Parathyroid adenoma (tissue), 2 donors: ENCODE data around the gene CAMSAP1.

Source experiments
- H2AFZ ChIP-seq: fragments of 300-600 bp; sonication (generic); one replicate; pipeline ENCODE4 v1.7.0; 2017; ENCODE audit warnings: antibody characterized with exemption, mild to moderate bottlenecking
- H3K27ac ChIP-seq: fragments of 300-600 bp; sonication (generic); one replicate; pipeline ENCODE4 v1.7.0; 2017
- H3K27me3 ChIP-seq: fragments of 300-600 bp; sonication (generic); one replicate; pipeline ENCODE4 v1.7.0; 2017; ENCODE audit warnings: low read length; ENCODE audit not compliant: control insufficient read depth, insufficient read depth
- H3K36me3 ChIP-seq: fragments of 300-600 bp; sonication (generic); one replicate; pipeline ENCODE4 v1.7.0; 2017; ENCODE audit warnings: low read length; ENCODE audit not compliant: control insufficient read depth, insufficient read depth
- H3K4me1 ChIP-seq: fragments of 300-600 bp; sonication (generic); one replicate; pipeline ENCODE4 v1.7.0; 2017; ENCODE audit warnings: control low read depth
- H3K4me2 ChIP-seq: fragments of 300-600 bp; sonication (generic); one replicate; pipeline ENCODE4 v1.7.0; 2017; ENCODE audit warnings: low read length
- H3K4me3 ChIP-seq: fragments of 300-600 bp; sonication (generic); one replicate; pipeline ENCODE4 v1.7.0; 2017; ENCODE audit warnings: low read depth, low read length
- H3K79me2 ChIP-seq: fragments of 300-600 bp; sonication (generic); one replicate; pipeline ENCODE4 v1.7.0; 2017; ENCODE audit warnings: control low read depth
- H3K9ac ChIP-seq: fragments of 300-600 bp; sonication (generic); one replicate; pipeline ENCODE4 v1.7.0; 2017; ENCODE audit warnings: mild to moderate bottlenecking
- H3K9me3 ChIP-seq: fragments of 300-600 bp; sonication (generic); one replicate; pipeline ENCODE4 v1.7.0; 2017; ENCODE audit warnings: low read length; ENCODE audit not compliant: control insufficient read depth
- TF ChIP-seq, protein P1 (sequence below): fragments of 300-600 bp; sonication (generic); IDR thresholded peaks from one replicate; pipeline ENCODE4 v1.7.0; 2017; ENCODE audit warnings: antibody characterized with exemption, mild to moderate bottlenecking
- donor health status: primary hyperparathyroidism.

CAMSAP1 gene

DNA sequence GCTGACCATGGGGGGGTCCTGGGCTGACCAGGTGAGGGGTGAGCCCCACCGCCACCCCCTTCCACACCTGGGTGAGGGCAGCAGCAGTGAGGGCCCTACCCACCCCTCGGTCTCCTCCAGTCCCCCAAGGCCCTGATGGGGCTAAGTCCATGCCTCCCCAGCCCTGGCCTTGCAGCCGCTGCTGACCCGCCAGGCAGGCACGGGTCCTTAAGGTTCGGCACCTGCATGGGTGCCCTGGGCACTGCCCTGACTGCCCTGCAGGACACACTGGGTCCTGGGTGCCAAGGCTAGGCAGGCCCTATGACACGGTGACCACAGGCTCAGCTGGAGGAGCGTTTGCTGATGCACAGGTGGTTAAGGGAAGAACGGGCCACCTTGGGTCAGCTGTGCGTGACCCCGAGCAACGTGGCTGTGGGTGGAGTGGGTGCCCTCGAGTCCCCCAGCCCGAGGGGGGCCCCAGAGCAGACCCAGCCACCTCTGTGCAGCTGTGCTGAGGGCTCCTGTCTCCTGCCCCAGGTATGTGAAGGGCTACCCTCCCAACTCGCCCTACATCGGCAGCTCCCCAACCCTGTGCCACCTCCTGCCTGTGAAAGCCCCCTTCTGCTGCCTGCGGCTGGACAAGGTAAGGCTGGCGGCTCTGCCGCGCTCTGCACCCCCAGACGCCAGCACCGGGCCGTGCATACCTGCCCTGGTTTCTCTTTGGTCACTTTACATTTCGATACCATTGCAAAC is 132.4 kb downstream of the CAMSAP1 start:
- TF ChIP-seq, protein P1, sequence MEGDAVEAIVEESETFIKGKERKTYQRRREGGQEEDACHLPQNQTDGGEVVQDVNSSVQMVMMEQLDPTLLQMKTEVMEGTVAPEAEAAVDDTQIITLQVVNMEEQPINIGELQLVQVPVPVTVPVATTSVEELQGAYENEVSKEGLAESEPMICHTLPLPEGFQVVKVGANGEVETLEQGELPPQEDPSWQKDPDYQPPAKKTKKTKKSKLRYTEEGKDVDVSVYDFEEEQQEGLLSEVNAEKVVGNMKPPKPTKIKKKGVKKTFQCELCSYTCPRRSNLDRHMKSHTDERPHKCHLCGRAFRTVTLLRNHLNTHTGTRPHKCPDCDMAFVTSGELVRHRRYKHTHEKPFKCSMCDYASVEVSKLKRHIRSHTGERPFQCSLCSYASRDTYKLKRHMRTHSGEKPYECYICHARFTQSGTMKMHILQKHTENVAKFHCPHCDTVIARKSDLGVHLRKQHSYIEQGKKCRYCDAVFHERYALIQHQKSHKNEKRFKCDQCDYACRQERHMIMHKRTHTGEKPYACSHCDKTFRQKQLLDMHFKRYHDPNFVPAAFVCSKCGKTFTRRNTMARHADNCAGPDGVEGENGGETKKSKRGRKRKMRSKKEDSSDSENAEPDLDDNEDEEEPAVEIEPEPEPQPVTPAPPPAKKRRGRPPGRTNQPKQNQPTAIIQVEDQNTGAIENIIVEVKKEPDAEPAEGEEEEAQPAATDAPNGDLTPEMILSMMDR: no peak
- Histone ChIP-seq H3K9me3 (no peaks in the 10 kb centered on the region), H3K27me3 (no peaks in the 10 kb centered on the region), H3K4me1 (no peaks in the 10 kb centered on the region), H3K27ac (no peak overlapping the region), H3K4me3 (no peak overlapping the region), H3K79me2 (no peaks in the 10 kb centered on the region), H2AFZ (no peak overlapping the region), H3K36me3 (no peaks in the 10 kb centered on the region), H3K4me2 (no peak overlapping the region), H3K9ac (no peak overlapping the region)

DNA sequence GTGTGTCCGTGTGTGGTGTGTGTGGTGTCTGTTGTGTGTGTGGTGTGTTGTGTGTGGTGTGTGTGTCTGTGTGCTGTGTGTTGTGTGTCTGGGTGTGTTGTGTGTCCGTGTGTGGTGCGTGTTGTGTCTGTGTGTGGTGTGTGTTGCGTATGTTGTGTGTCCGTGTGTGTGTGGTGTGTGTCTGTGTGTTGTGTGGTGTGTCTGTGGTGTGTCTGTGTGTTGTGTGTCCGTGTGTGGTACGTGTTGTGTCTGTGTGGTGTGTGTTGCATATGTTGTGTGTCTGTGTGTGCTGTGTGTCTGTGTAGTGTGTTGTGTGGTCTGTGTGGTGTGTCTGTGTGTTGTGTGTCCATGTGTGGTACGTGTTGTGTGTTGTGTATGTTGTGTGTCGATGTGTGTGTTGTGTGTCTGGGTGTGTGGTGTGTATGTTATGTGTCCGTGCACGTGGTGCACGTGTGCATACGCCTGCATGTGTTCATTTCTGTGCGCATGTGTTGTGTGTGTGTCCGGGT is 133.1 kb downstream of the CAMSAP1 start:
- TF ChIP-seq, protein P1: no peak
- H3K36me3 ChIP-seq: no peaks in the 10 kb centered on the region
- H3K27ac ChIP-seq: no peak overlapping the region
- H3K4me3 ChIP-seq: no peak overlapping the region
- no peaks in the 10 kb centered on the region for H3K9me3 ChIP-seq
- H3K4me2 ChIP-seq: no peak overlapping the region
- no peaks in the 10 kb centered on the region for H3K27me3 ChIP-seq
- no peaks in the 10 kb centered on the region for H3K79me2 ChIP-seq
- no peaks in the 10 kb centered on the region for H3K4me1 ChIP-seq
- H3K9ac ChIP-seq: no peak overlapping the region
- H2AFZ ChIP-seq: no peak overlapping the region

DNA sequence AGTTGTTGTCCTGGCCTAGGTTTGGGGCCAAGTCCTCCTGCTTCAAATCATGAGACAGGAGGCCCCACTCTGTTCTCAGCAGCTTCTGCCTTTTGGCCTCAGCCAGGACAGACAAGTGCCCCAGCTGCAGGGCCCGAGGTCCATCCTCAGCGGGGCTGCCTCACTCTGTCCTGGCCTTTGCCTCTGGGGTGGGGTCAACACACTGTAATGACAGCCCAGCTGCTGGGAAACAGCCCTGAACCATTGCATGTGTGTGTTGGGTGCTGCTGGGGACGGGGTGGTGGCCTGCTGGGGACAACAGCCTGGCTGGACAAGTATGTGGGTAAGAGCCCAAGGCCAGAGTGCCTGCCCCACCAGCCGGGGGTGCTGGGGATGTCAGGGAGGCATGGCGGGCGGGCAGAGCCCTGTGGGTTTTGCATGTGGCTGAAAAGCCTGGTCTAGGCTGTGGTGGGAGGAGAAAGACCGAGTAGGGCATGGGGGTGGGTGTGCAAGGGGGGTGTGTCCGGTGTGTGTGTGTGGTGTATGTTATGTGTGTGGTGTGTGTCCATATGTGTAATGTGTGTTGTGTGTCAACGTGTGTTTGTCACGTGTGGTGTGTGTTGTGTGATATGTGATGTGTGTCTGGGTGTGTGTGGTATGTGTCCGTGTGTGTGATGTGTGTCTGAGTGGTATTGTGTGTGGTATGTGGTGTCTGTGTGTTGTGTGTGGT is 133.7 kb downstream of the CAMSAP1 start:
- H3K9ac ChIP-seq: no peak overlapping the region
- no peaks in the 10 kb centered on the region for H3K36me3 ChIP-seq
- TF ChIP-seq, protein P1: no peak

DNA sequence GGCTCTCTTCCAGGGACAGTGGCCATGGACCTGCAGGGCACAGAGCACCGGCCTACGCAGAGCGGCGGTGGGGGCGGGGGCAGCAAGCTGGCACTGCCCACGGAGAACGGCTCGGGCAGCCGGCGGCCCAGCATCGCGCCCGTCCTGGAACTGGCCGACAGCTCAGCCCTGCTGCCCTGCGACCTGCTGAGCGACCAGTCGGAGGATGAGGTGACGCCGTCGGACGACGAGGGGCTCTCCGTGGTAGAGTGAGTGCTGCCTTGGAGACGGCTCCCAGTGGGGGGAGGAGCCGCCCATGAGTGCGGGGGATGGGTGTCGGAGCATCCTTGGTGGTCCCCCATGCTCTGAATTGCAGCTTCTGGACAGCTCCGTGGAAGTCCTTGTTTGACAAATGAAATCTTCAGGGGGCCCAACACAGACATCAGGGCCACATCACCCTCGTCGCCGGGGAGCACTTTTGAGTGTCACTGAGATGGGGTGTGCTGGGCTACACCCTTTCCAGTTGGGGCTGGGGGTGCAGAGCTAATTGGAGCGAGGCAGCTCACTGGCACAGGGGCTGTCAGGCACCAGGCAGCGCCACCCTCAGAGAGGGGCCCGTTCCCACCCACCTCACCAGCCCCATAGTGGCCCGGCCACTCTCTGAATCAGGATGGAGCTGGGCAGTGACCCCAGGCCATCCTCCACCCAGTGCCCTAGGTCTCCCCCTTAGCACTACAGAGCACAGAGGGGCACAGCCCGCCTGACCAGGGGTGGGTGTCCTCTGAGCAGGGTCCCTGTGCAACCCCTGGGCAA is 134.4 kb downstream of the CAMSAP1 start:
- Histone ChIP-seq H3K4me1 (no peaks in the 10 kb centered on the region), H3K27me3 (no peaks in the 10 kb centered on the region), H3K4me2 (no peak overlapping the region), H3K9ac (no peak overlapping the region), H3K27ac (no peak overlapping the region), H2AFZ (no peak overlapping the region), H3K4me3 (no peak overlapping the region), H3K36me3 (no peaks in the 10 kb centered on the region), H3K79me2 (no peaks in the 10 kb centered on the region), H3K9me3 (no peaks in the 10 kb centered on the region)
- TF ChIP-seq, protein P1: no peak

More for the DNA sequence above, 133.7 kb downstream of the CAMSAP1 start:
- no peak overlapping the region for H3K4me2 ChIP-seq
- no peak overlapping the region for H3K27ac ChIP-seq
- no peaks in the 10 kb centered on the region for H3K4me1 ChIP-seq
- no peak overlapping the region for H2AFZ ChIP-seq
- no peaks in the 10 kb centered on the region for H3K79me2 ChIP-seq
- no peaks in the 10 kb centered on the region for H3K27me3 ChIP-seq
- no peaks in the 10 kb centered on the region for H3K9me3 ChIP-seq
- no peak overlapping the region for H3K4me3 ChIP-seq
